K562 treated with DMSO at 1 percent for 48 hours (cell line): Measurements from ENCODE around the gene LFNG. TPM values are rescaled to one million over a fixed set of nuclear protein-coding genes. Genes with fewer than 3 reads are reported as not detected.

Source experiments
- total RNA-seq: library from RNA; unstranded; fragments of 300-600 nt; gene quantifications from 2 replicates; pipeline ENCODE4 v1.2.3, GENCODE V29; 2022; ENCODE audit warnings: low replicate concordance; ENCODE audit errors: extremely low read depth

LFNG gene
- total RNA-seq, result not detected in 2 replicates

GRCh38 chr7:2519119-2519930 is at the start of gene LFNG:
TSS of gene LFNG (plus strand) at chr7:2519774. CDS start at chr7:2519862, 88 bp downstream.

GRCh38 chr7:2476298-2476697 is 43.3 kb upstream of the LFNG start, which contains the start of gene GRIFIN:
TSS of gene GRIFIN (minus strand) at chr7:2476398. CDS start at chr7:2476383, 15 bp downstream.

GRCh38 chr7:2555121-2556052 is 35.8 kb downstream of the LFNG start, which contains the start of gene BRAT1:
TSS of gene BRAT1 (minus strand) at chr7:2555524. CDS start at chr7:2554431, 1,093 bp downstream.

GRCh38 chr7:2558629-2559282 is 39.2 kb downstream of the LFNG start, which contains the start of gene IQCE:
TSS of gene IQCE (plus strand) at chr7:2558979. CDS start at chr7:2559182, 203 bp downstream.

Other genes with a start within 250 kb of the LFNG start
- not detected in 2 replicates for gene SNX8, start 205.3 kb upstream of the LFNG start, total RNA-seq
- gene EIF3B, start 164.9 kb upstream of the LFNG start, total RNA-seq, result not detected in 2 replicates
- not detected in 2 replicates for gene CHST12, start 116.2 kb upstream of the LFNG start, total RNA-seq
- not detected in 2 replicates for gene GRIFIN, start 43.4 kb upstream of the LFNG start, total RNA-seq
- not detected in 2 replicates for gene BRAT1, start 35.8 kb downstream of the LFNG start, total RNA-seq
- not detected in 2 replicates for gene IQCE, start 39.2 kb downstream of the LFNG start, total RNA-seq
- gene TTYH3, start 112.2 kb downstream of the LFNG start, total RNA-seq, result not detected in 2 replicates
- not detected in 2 replicates for gene AMZ1, start 168.4 kb downstream of the LFNG start, total RNA-seq